GM12878 (cell line): Measurements from ENCODE around the gene PPP1R3F.

Experiments used
- CEBPZ ChIP-seq: fragments of 150-350 bp; IDR thresholded peaks from 2 replicates; pipeline ENCODE4 v1.6.1; 2016; ENCODE audit warnings: low read depth, low read length
- CTCF ChIP-seq, 3 experiments: IDR thresholded peaks in 2 of 3; conservative IDR thresholded peaks in 1 of 3; 2 replicates each; pipeline ENCODE4 v1.5.1; 2011; ENCODE audit warnings: low read depth in 3 of 3, low read length in 3 of 3, mild to moderate bottlenecking in 3 of 3, control low read depth in 2 of 3, moderate library complexity in 2 of 3, inconsistent platforms in 1 of 3, mixed read lengths in 1 of 3; ENCODE audit not compliant: control insufficient read depth in 2 of 3, insufficient read depth in 1 of 3; ENCODE audit errors: extremely low read depth in 1 of 3
- EZH2 ChIP-seq: IDR thresholded peaks from 2 replicates; pipeline ENCODE4 v1.6.1; 2012; ENCODE audit warnings: low read depth, mild to moderate bottlenecking, control low read depth, inconsistent platforms, low read length, borderline replicate concordance; ENCODE audit not compliant: control insufficient read depth
- IRF4 ChIP-seq: IDR thresholded peaks from 2 replicates; pipeline ENCODE4 v1.6.1; 2011; ENCODE audit warnings: low read depth, low read length
- NFIC ChIP-seq: IDR thresholded peaks from 2 replicates; pipeline ENCODE4 v1.6.1; 2012; ENCODE audit warnings: low read depth, mild to moderate bottlenecking, inconsistent platforms, low read length, moderate library complexity
- POLR2A ChIP-seq: IDR thresholded peaks from 2 replicates; pipeline ENCODE4 v1.6.1; 2011; ENCODE audit warnings: low read depth, mild to moderate bottlenecking, low read length
- RAD21 ChIP-seq: IDR thresholded peaks from 2 replicates; pipeline ENCODE4 v1.6.1; 2011; ENCODE audit warnings: mild to moderate bottlenecking, low read depth, low read length, moderate library complexity; ENCODE audit not compliant: insufficient read depth
- RFX5 ChIP-seq: IDR thresholded peaks from 2 replicates; pipeline ENCODE4 v1.6.1; 2011; ENCODE audit warnings: low read depth, low read length, improper control_type of control experiment
- SIN3A ChIP-seq: IDR thresholded peaks from 2 replicates; pipeline ENCODE4 v1.6.1; 2012; ENCODE audit warnings: low read depth, low read length, improper control_type of control experiment
- SMC3 ChIP-seq: IDR thresholded peaks from 2 replicates; pipeline ENCODE4 v1.6.1; 2011; ENCODE audit warnings: low read length, improper control_type of control experiment, borderline replicate concordance
- ZBTB11 ChIP-seq: fragments of 450-650 bp; formaldehyde crosslinking; IDR thresholded peaks from 2 replicates; pipeline ENCODE4 v1.5.0; 2022; ENCODE audit warnings: mild to moderate bottlenecking, missing genetic modification characterization
- TF ChIP-seq, protein P1 (sequence below): fragments of 450-650 bp; IDR thresholded peaks from 2 replicates; pipeline ENCODE4 v1.6.1; 2017; ENCODE audit warnings: low read depth, mild to moderate bottlenecking, moderate library complexity
- TF ChIP-seq, protein P2 (sequence below): IDR thresholded peaks from 2 replicates; pipeline ENCODE4 v1.6.1; 2011; ENCODE audit warnings: mild to moderate bottlenecking, low read depth, low read length, moderate library complexity; ENCODE audit not compliant: insufficient replicate concordance

- TF ChIP-seq CEBPZ: no peak
- TF ChIP-seq RAD21: no peak
- no peak for TF ChIP-seq CTCF (IDR thresholded peaks at IDR 0.05 in 2 of 3, conservative IDR thresholded peaks at IDR 0.05 in 1 of 3; ENCODE audit: control insufficient read depth in 2 of 3, extremely low read depth in 1 of 3, insufficient read depth in 1 of 3, low read depth in 3 of 3, low read length in 3 of 3)
- TF ChIP-seq, protein P1, sequence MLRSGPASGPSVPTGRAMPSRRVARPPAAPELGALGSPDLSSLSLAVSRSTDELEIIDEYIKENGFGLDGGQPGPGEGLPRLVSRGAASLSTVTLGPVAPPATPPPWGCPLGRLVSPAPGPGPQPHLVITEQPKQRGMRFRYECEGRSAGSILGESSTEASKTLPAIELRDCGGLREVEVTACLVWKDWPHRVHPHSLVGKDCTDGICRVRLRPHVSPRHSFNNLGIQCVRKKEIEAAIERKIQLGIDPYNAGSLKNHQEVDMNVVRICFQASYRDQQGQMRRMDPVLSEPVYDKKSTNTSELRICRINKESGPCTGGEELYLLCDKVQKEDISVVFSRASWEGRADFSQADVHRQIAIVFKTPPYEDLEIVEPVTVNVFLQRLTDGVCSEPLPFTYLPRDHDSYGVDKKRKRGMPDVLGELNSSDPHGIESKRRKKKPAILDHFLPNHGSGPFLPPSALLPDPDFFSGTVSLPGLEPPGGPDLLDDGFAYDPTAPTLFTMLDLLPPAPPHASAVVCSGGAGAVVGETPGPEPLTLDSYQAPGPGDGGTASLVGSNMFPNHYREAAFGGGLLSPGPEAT: no peak
- TF ChIP-seq RFX5: no peak
- TF ChIP-seq, protein P2, sequence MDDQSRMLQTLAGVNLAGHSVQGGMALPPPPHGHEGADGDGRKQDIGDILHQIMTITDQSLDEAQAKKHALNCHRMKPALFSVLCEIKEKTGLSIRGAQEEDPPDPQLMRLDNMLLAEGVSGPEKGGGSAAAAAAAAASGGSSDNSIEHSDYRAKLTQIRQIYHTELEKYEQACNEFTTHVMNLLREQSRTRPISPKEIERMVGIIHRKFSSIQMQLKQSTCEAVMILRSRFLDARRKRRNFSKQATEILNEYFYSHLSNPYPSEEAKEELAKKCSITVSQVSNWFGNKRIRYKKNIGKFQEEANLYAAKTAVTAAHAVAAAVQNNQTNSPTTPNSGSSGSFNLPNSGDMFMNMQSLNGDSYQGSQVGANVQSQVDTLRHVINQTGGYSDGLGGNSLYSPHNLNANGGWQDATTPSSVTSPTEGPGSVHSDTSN: no peak
- TF ChIP-seq ZBTB11 (CRISPR knock-in tag): no peak
- no peak for TF ChIP-seq POLR2A
- TF ChIP-seq SMC3: no peak
- no peak for TF ChIP-seq IRF4
- TF ChIP-seq EZH2: no peak
- TF ChIP-seq NFIC: no peak
- no peak for TF ChIP-seq SIN3A
Measured at GRCh38 chrX:49266523-49267445, 2.8 kb upstream of the PPP1R3F start.
